Activated CD8-positive, alpha-beta T cell treated with anti-CD3 and anti-CD28 coated beads for 36 hours (primary cell): ENCODE measurements around the gene ZNF532. TPM values are rescaled to one million over a fixed set of nuclear protein-coding genes. Genes with fewer than 3 reads are reported as not detected.
"Not testable (repeated sequence)": the region's sequence is repeated elsewhere in the genome, so short reads cannot be mapped to it uniquely, and the experiment has no call there.

Experiments
- ATAC-seq: fragments of 200-7000 bp; cut with Tn5 transposase; one replicate; pipeline ENCODE4 v1.10.0; 2021; ENCODE audit warnings: mild to moderate bottlenecking, moderate library complexity
- CTCF ChIA-PET: fragments of 350-600 bp; sonication (Branson Sonifier 250); formaldehyde crosslinking; loops from one replicate; lab custom pipeline; 2021; ENCODE audit warnings: antibody characterized with exemption; lab: Charles Lee
- POLR2A ChIA-PET: fragments of 350-600 bp; sonication (Branson Sonifier 250); formaldehyde crosslinking; loops from one replicate; lab custom pipeline; 2021; ENCODE audit warnings: antibody characterized with exemption; lab: Charles Lee
- DNase-seq: peaks from one replicate; pipeline ENCODE4 v3.0.0-alpha.2; 2020
- H3K27ac Mint-ChIP-seq: one replicate; pipeline ENCODE4 v1.8.0; 2021; ENCODE audit warnings: mild to moderate bottlenecking, mixed read lengths
- H3K27me3 Mint-ChIP-seq: one replicate; pipeline ENCODE4 v1.8.0; 2021; ENCODE audit warnings: mixed read lengths
- H3K36me3 Mint-ChIP-seq: one replicate; pipeline ENCODE4 v1.8.0; 2021; ENCODE audit warnings: low read depth, mixed read lengths
- H3K4me1 Mint-ChIP-seq: one replicate; pipeline ENCODE4 v1.8.0; 2021; ENCODE audit warnings: low read depth, mixed read lengths
- H3K4me3 Mint-ChIP-seq: one replicate; pipeline ENCODE4 v1.8.0; 2021; ENCODE audit warnings: mild to moderate bottlenecking, moderate library complexity, mixed read lengths
- H3K9me3 Mint-ChIP-seq: one replicate; pipeline ENCODE4 v1.8.0; 2021; ENCODE audit warnings: mixed read lengths
- intact Hi-C: fragments of 100-400 bp; cut with micrococcal nuclease; formaldehyde crosslinking; loops from one replicate; pipeline ENCODE4 v1.10.0; 2022
- total RNA-seq, 2 experiments: library from RNA; stranded (reverse); gene quantifications; one replicate each; pipeline ENCODE4 v1.2.3, GENCODE V29; 2021
- TF ChIP-seq, protein P1 (sequence below): fragments of 200-600 bp; IDR thresholded peaks from one replicate; pipeline ENCODE4 v1.8.0; 2022; ENCODE audit warnings: antibody characterized with exemption, mild to moderate bottlenecking

The ZNF532 gene
- total RNA-seq, 2 experiments from 2014 or later: 1.3 to 1.8 TPM

DNA sequence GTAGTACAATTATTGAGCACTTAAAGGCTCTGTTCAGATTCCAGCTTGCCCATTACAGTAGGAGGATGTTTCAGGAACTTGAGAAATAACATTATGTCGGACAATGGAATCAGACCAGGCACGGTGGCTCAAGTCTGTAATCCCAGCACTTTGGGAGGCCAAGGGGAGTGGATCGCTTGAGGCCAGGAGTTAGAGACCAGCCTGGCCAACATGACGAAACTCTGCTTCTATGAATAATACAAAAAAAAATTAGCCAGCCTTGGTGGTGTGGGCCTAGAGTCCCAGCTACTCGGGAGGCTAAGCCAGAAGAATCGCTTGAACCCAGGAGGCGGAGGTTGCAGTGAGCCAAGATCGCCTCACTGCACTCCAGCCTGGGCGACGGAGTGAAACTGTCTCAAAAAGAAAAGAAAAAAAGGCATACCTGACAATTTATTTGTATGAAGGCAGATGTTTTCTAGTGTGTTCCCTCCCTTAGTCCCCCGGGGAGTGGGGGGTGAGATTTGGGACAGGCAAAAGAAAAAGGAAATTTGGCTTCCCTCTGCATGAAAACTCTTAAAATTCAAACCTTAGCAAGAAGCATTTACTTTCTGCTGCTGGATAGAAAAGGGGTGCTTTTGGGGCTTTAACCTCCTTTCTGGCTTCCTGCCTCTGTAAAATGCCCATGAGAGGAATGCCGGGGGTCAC is 13.7 kb upstream of the ZNF532 start:
- ChIA-PET CTCF (no interaction called here), POLR2A (no interaction called here)
- TF ChIP-seq, protein P1, sequence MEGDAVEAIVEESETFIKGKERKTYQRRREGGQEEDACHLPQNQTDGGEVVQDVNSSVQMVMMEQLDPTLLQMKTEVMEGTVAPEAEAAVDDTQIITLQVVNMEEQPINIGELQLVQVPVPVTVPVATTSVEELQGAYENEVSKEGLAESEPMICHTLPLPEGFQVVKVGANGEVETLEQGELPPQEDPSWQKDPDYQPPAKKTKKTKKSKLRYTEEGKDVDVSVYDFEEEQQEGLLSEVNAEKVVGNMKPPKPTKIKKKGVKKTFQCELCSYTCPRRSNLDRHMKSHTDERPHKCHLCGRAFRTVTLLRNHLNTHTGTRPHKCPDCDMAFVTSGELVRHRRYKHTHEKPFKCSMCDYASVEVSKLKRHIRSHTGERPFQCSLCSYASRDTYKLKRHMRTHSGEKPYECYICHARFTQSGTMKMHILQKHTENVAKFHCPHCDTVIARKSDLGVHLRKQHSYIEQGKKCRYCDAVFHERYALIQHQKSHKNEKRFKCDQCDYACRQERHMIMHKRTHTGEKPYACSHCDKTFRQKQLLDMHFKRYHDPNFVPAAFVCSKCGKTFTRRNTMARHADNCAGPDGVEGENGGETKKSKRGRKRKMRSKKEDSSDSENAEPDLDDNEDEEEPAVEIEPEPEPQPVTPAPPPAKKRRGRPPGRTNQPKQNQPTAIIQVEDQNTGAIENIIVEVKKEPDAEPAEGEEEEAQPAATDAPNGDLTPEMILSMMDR: no peak
- ATAC-seq (no peak), DNase-seq (no peak)
- H3K36me3 Mint-ChIP-seq: no peaks in the 10 kb centered on the region
- H3K4me3 Mint-ChIP-seq: no peak overlapping the region
- no peaks in the 10 kb centered on the region for H3K9me3 Mint-ChIP-seq
- H3K4me1 Mint-ChIP-seq: peaks cover 2% of the 10 kb centered on the region
- H3K27me3 Mint-ChIP-seq: peaks cover 39% of the 10 kb centered on the region
- intact Hi-C loops: no loop called here
- H3K27ac Mint-ChIP-seq: no peak overlapping the region

DNA sequence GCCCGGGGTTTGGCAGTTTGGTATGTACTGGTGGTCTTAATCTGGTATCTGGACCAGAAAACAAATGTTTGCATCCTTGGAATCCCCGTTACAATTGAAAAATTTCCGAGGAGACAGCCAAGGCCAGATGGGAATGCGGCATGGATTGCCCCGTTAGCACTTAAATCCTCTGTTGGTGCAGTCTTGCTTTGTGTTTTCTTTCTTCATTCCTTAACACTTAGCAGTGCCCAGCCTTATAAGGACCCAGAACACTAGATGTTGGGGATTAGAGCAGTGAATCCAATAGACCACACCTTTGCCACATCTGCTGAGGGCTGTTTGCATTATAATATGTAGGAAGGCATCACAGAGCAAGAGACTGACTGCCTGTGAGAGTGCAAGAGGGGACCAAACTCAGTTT is 12.8 kb upstream of the ZNF532 start:
- no peak for ATAC-seq
- POLR2A ChIA-PET: no interaction called here
- Mint-ChIP-seq H3K9me3 (no peaks in the 10 kb centered on the region), H3K4me1 (peaks cover 2% of the 10 kb centered on the region), H3K36me3 (no peaks in the 10 kb centered on the region), H3K27ac (no peak overlapping the region), H3K27me3 (peaks cover 36% of the 10 kb centered on the region), H3K4me3 (no peak overlapping the region)
- DNase-seq: no peak
- CTCF ChIA-PET: no interaction called here
- intact Hi-C loops: no loop called here
- TF ChIP-seq, protein P1: no peak

GRCh38 chr18:58852629-58853028 is 12.0 kb upstream of the ZNF532 start:
- POLR2A ChIA-PET: no interaction called here
- Mint-ChIP-seq H3K4me3 (no peak overlapping the region), H3K36me3 (no peaks in the 10 kb centered on the region), H3K27me3 (peaks cover 32% of the 10 kb centered on the region), H3K9me3 (no peaks in the 10 kb centered on the region), H3K4me1 (no peaks in the 10 kb centered on the region), H3K27ac (no peak overlapping the region)
- no peak for ATAC-seq
- CTCF ChIA-PET: no interaction called here
- DNase-seq: no peak
- intact Hi-C loops: no loop called here
- TF ChIP-seq, protein P1: no peak

DNA sequence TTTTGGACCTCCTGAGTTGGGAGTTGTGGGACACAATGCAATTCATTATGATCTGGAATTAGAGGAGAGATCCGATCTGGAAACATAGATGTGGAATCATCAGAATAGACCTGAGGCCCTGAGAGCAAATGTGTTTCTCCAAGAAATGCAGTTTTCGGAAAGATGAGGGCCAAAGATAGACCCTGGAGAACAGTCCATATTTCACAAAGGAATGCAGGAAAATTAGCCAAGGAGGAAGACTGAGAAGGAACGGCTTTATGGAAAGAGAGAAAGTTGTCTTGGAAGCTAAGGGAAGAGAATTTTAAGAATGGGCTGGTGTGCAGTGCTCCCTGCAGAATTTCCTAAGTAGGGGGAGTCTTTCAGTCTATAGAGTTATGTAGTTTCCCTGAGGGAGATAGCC is 11.1 kb upstream of the ZNF532 start:
- no peak overlapping the region for H3K27ac Mint-ChIP-seq
- intact Hi-C loops: no loop called here
- no peaks in the 10 kb centered on the region for H3K9me3 Mint-ChIP-seq
- DNase-seq (no peak), ATAC-seq (no peak)
- no peaks in the 10 kb centered on the region for H3K36me3 Mint-ChIP-seq
- no peaks in the 10 kb centered on the region for H3K4me1 Mint-ChIP-seq
- H3K27me3 Mint-ChIP-seq: peaks cover 27% of the 10 kb centered on the region
- ChIA-PET CTCF (no interaction called here), POLR2A (interaction anchor here (0.6 kb wide), 1 partner anchor 455 kb away, joined by 3 read pairs; no protein-coding TSS in a partner anchor)
- no peak overlapping the region for H3K4me3 Mint-ChIP-seq
- TF ChIP-seq, protein P1: no peak

- DNase-seq, H3K4me1 Mint-ChIP-seq, H3K9me3 Mint-ChIP-seq, H3K27ac Mint-ChIP-seq, H3K36me3 Mint-ChIP-seq, POLR2A ChIA-PET, H3K4me3 Mint-ChIP-seq, ATAC-seq, intact Hi-C loops: not testable (repeated sequence)
- peaks cover 27% of the 10 kb centered on the region for H3K27me3 Mint-ChIP-seq
- CTCF ChIA-PET: interaction anchor here (0.7 kb wide), 1 partner anchor 12 kb away, joined by 3 read pairs; no protein-coding TSS in a partner anchor
Measured at GRCh38 chr18:58855521-58855920, 9.2 kb upstream of the ZNF532 start.
